ENCODE data around the gene CNIH2.
"Not testable (repeated sequence)": the region's sequence is repeated elsewhere in the genome, so short reads cannot be mapped to it uniquely, and the experiment has no call there.

The CNIH2 gene

GRCh38 chr11:66267379-66268243 lies 10.4 kb upstream of the CNIH2 start:
- FAIRE-seq: no peak
- peak; percentile 90 for DNase-seq (ENCODE audit: insufficient read length)
- TF ChIP-seq POLR2AphosphoS5 (IDR thresholded peaks at IDR 0.05; ENCODE audit: low read depth, low read length) (no peak), POLR2A (IDR thresholded peaks at IDR 0.05; ENCODE audit: low read depth, low read length) (peak; percentile 17; the same call in 1 of the 2 replicates)

- TF ChIP-seq TAF1 (IDR thresholded peaks at IDR 0.05; ENCODE audit: borderline replicate concordance, low read depth, low read length) (no peak), POLR2AphosphoS5 (IDR thresholded peaks at IDR 0.05; ENCODE audit: low read depth, low read length) (peak; percentile 24; the same call in 1 of the 2 replicates), POLR2A (IDR thresholded peaks at IDR 0.05; ENCODE audit: low read depth, low read length) (peak; percentile 58)
These were observed 9.6 kb upstream of the CNIH2 start, which contains the start of gene RAB1B for GRCh38 chr11:66268244-66268951. TSS of gene RAB1B (plus strand) at chr11:66268639. CDS start at chr11:66268680, 41 bp downstream.

GRCh38 chr11:66268952-66269905 lies 8.7 kb upstream of the CNIH2 start:
- FAIRE-seq: peak; percentile 81
- no peak; the same call in none of the 2 replicates for TF ChIP-seq POLR2A (IDR thresholded peaks at IDR 0.05; ENCODE audit: low read depth, low read length)
- TF ChIP-seq POLR2AphosphoS5 (IDR thresholded peaks at IDR 0.05; ENCODE audit: low read depth, low read length): no peak
- TF ChIP-seq TAF1 (IDR thresholded peaks at IDR 0.05; ENCODE audit: borderline replicate concordance, low read depth, low read length): no peak
- peak; percentile 53 for DNase-seq (ENCODE audit: insufficient read length)

More at GRCh38 chr11:66268244-66268951, 9.6 kb upstream of the CNIH2 start, which contains the start of gene RAB1B:
- FAIRE-seq (peak; percentile 100), DNase-seq (ENCODE audit: insufficient read length) (peak; percentile 96)

- no peak for DNase-seq (ENCODE audit: insufficient read length)
- no peak for FAIRE-seq
- TF ChIP-seq TAF1 (IDR thresholded peaks at IDR 0.05; ENCODE audit: borderline replicate concordance, low read depth, low read length) (no peak), POLR2AphosphoS5 (IDR thresholded peaks at IDR 0.05; ENCODE audit: low read depth, low read length) (no peak)
These were observed 6.2 kb upstream of the CNIH2 start for GRCh38 chr11:66271816-66272215.

DNA sequence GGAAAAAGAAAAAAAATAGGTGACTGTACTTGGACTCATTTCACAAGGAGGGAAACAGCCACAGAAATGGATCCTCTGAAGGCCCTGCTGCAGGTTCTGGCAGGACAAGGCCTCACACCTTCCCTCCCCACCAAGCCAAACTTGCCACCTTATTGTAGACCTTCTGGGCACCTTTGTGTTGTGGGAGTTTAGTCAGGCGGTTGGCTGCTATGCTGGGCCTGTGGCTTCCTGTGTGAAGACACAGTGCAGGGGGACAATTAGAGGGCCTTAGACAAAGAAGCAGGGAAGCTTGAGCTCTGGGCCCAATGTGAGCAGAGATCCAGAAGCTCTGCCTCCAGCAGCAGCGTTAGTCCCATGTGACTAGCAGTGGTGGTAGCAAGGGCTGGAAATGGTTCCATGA lies 5.4 kb upstream of the CNIH2 start:
- FAIRE-seq: no peak

DNA sequence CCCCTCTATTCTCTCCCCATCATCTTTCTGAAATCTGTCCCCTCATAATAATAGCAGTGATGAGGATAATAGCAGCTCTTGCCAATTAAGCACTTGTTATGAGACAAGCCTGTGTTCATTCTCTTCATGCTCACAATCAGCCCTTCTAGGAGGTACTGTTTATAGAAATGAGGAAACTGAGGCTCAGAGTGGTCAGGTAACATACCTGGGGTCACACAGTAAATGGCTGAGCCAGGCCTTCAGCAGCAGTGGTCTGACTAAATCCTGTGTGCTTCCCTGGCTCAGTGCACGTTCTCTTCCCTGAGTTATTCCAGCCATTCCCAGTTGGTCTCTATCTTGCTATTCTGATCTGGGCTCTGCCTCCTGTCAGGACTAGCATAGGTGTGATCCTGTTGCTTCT lies 3.8 kb upstream of the CNIH2 start:
- TF ChIP-seq POLR2AphosphoS5 (IDR thresholded peaks at IDR 0.05; ENCODE audit: low read depth, low read length): 0 out of 2 replicates have a peak, but pooled peaks have one; percentile 26
- TF ChIP-seq POLR2A (IDR thresholded peaks at IDR 0.05; ENCODE audit: low read depth, low read length): no peak
- no peak for TF ChIP-seq TAF1 (IDR thresholded peaks at IDR 0.05; ENCODE audit: borderline replicate concordance, low read depth, low read length)
- DNase-seq (ENCODE audit: insufficient read length) (no peak), FAIRE-seq (no peak)

More for the DNA sequence above, 5.4 kb upstream of the CNIH2 start:
- TF ChIP-seq POLR2AphosphoS5 (IDR thresholded peaks at IDR 0.05; ENCODE audit: low read depth, low read length): no peak
- TF ChIP-seq TAF1 (IDR thresholded peaks at IDR 0.05; ENCODE audit: borderline replicate concordance, low read depth, low read length): no peak
- TF ChIP-seq POLR2A (IDR thresholded peaks at IDR 0.05; ENCODE audit: low read depth, low read length): no peak; the same call in 1 of the 2 replicates
- DNase-seq (ENCODE audit: insufficient read length): no peak

DNA sequence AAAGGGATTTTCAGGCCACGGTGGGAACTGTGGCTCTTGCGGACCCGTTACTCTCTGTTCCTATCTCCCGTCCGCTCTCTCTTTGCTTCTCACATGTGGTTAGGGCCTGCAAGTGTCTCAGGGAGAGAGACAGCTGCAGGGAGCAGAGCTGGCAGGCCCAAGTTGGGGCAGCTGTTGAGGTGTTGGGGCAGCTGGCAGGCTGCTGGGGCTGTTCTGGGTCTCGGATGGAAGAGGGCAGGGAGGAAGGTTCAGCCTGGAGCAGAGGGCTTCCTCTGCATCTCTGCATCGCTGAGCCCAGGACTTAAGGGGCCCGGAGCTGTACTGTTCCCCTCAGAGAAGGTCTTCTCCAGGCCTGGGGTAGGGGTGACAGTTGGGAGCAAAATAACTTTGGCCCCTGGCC lies 2.6 kb upstream of the CNIH2 start:
- DNase-seq (ENCODE audit: insufficient read length) (no peak), FAIRE-seq (no peak)
- TF ChIP-seq POLR2AphosphoS5 (IDR thresholded peaks at IDR 0.05; ENCODE audit: low read depth, low read length) (no peak), POLR2A (IDR thresholded peaks at IDR 0.05; ENCODE audit: low read depth, low read length) (peak; percentile 38; the same call in 1 of the 2 replicates), TAF1 (IDR thresholded peaks at IDR 0.05; ENCODE audit: borderline replicate concordance, low read depth, low read length) (no peak)

DNA sequence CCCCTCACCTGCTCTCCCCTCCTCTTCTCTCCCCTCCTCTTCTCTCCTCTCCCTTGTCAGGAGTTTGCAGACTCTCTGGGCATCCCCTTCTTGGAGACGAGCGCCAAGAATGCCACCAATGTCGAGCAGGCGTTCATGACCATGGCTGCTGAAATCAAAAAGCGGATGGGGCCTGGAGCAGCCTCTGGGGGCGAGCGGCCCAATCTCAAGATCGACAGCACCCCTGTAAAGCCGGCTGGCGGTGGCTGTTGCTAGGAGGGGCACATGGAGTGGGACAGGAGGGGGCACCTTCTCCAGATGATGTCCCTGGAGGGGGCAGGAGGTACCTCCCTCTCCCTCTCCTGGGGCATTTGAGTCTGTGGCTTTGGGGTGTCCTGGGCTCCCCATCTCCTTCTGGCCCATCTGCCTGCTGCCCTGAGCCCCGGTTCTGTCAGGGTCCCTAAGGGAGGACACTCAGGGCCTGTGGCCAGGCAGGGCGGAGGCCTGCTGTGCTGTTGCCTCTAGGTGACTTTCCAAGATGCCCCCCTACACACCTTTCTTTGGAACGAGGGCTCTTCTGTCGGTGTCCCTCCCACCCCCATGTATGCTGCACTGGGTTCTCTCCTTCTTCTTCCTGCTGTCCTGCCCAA lies 1.9 kb upstream of the CNIH2 start:
- FAIRE-seq (no peak), DNase-seq (ENCODE audit: insufficient read length) (no peak)
- TF ChIP-seq POLR2AphosphoS5 (IDR thresholded peaks at IDR 0.05; ENCODE audit: low read depth, low read length) (no peak), POLR2A (IDR thresholded peaks at IDR 0.05; ENCODE audit: low read depth, low read length) (no peak), TAF1 (IDR thresholded peaks at IDR 0.05; ENCODE audit: borderline replicate concordance, low read depth, low read length) (no peak)

DNA sequence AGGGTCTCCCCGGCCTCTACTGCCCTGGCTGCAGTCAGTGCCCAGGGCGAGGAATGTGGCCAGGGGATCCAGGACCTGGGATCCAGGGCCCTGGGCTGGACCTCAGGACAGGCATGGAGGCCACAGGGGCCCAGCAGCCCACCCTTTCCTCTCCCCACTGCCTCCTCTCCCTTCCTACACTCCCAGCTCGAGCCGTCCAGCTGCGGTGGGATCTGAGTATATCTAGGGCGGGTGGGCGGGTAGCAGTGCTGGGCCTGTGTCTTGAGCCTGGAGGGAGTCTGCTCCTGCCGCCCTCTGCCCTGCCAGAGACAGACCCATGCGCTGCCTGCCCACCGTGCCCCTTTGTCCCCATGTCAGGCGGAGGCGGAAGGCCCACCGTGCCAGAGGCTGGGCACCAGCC lies 1.4 kb upstream of the CNIH2 start:
- FAIRE-seq: not testable (repeated sequence)

GRCh38 chr11:66277064-66277463 lies 911 bp upstream of the CNIH2 start:
- FAIRE-seq; DNase-seq (ENCODE audit: insufficient read length): not testable (repeated sequence)

More for the DNA sequence above, 1.4 kb upstream of the CNIH2 start:
- not testable (repeated sequence) for DNase-seq (ENCODE audit: insufficient read length)
